8988T (cell line): Measurements from ENCODE around the gene RDH11.

Experiments used
- DNase-seq: peaks from one replicate; pipeline ENCODE4 v3.0.0; 2011

Gene RDH11

GRCh38 chr14:67644428-67644827, 51.1 kb downstream of the RDH11 start:
- DNase-seq = no peak

- no peak for DNase-seq
Observed at GRCh38 chr14:67643713-67644112, 51.9 kb downstream of the RDH11 start.

GRCh38 chr14:67641902-67642749, 53.4 kb downstream of the RDH11 start:
- DNase-seq = no peak

GRCh38 chr14:67641480-67641879, 54.1 kb downstream of the RDH11 start:
- DNase-seq = no peak

GRCh38 chr14:67638642-67639041, 56.9 kb downstream of the RDH11 start:
- DNase-seq = no peak

GRCh38 chr14:67636361-67636919, 59.1 kb downstream of the RDH11 start:
- no peak for DNase-seq

GRCh38 chr14:67633451-67634147, 62.0 kb downstream of the RDH11 start:
- DNase-seq = no peak

GRCh38 chr14:67630938-67631337, 64.6 kb downstream of the RDH11 start:
- no peak for DNase-seq

- DNase-seq = no peak
Observed at GRCh38 chr14:67630186-67630585, 65.4 kb downstream of the RDH11 start.

- DNase-seq = no peak
Observed at GRCh38 chr14:67627519-67627918, 68.0 kb downstream of the RDH11 start.
